NT2/D1 (cell line): ENCODE data around the gene STX8.

ENCODE experiments used
- SUZ12 ChIP-seq: IDR thresholded peaks from 2 replicates; pipeline ENCODE4 v1.6.1; 2011; ENCODE audit not compliant: insufficient read length, insufficient read depth; ENCODE audit errors: extremely low read depth
- YY1 ChIP-seq: IDR thresholded peaks from 2 replicates; pipeline ENCODE4 v1.6.1; 2011; ENCODE audit not compliant: insufficient read length, insufficient read depth
- ZNF274 ChIP-seq: IDR thresholded peaks from 2 replicates; pipeline ENCODE4 v1.6.1; 2011; ENCODE audit warnings: mild to moderate bottlenecking, low read depth, low read length

GRCh38 chr17:9242497-9242881 lies 333.1 kb downstream of the STX8 start:
- no peak for TF ChIP-seq YY1
- no peak for TF ChIP-seq ZNF274
- no peak for TF ChIP-seq SUZ12
